GM18870 (cell line): ENCODE measurements around the gene PPP6C.
A peak's percentile ranks its signal among the peaks of the same experiment; 100 is the strongest.
"Not testable (repeated sequence)": the region's sequence is repeated elsewhere in the genome, so short reads cannot be mapped to it uniquely, and the experiment has no call there.

Experiments
- ATAC-seq: cut with Tn5 transposase; IDR thresholded peaks from one replicate; pipeline ENCODE4 v1.9.1; 2021; ENCODE audit warnings: moderate library complexity; ENCODE audit not compliant: unreplicated experiment

Gene PPP6C

GRCh38 chr9:125183054-125183453, 6.5 kb downstream of the PPP6C start:
- ATAC-seq, result no peak

GRCh38 chr9:125181756-125182155, 7.8 kb downstream of the PPP6C start:
- not testable (repeated sequence) for ATAC-seq

GRCh38 chr9:125180876-125181275, 8.7 kb downstream of the PPP6C start:
- ATAC-seq, result no peak

GRCh38 chr9:125179776-125180175, 9.8 kb downstream of the PPP6C start:
- ATAC-seq, result not testable (repeated sequence)

GRCh38 chr9:125177888-125178287, 11.7 kb downstream of the PPP6C start:
- ATAC-seq, result no peak

GRCh38 chr9:125176636-125177035, 13.0 kb downstream of the PPP6C start:
- ATAC-seq, result no peak

GRCh38 chr9:125172031-125172755, 17.4 kb downstream of the PPP6C start:
- ATAC-seq, result no peak

GRCh38 chr9:125169895-125170294, 19.7 kb downstream of the PPP6C start:
- no peak for ATAC-seq

- ATAC-seq, result no peak
These were observed 22.8 kb downstream of the PPP6C start for GRCh38 chr9:125166762-125167161.

- not testable (repeated sequence) for ATAC-seq
These were observed 26.7 kb downstream of the PPP6C start for GRCh38 chr9:125162891-125163290.

GRCh38 chr9:125161284-125161918, 28.2 kb downstream of the PPP6C start:
- ATAC-seq, result no peak

GRCh38 chr9:125160750-125161149, 28.9 kb downstream of the PPP6C start:
- ATAC-seq, result no peak

- ATAC-seq, result no peak
These were observed 33.1 kb downstream of the PPP6C start for GRCh38 chr9:125156551-125156950.

GRCh38 chr9:125153712-125154367, 35.8 kb downstream of the PPP6C start:
- no peak for ATAC-seq

GRCh38 chr9:125151730-125152129, 37.9 kb downstream of the PPP6C start:
- no peak for ATAC-seq

- ATAC-seq, result no peak
These were observed 39.0 kb downstream of the PPP6C start for GRCh38 chr9:125150349-125151245.

- no peak for ATAC-seq
These were observed 42.1 kb downstream of the PPP6C start for GRCh38 chr9:125147401-125147951.

GRCh38 chr9:125146247-125146646, 43.4 kb downstream of the PPP6C start:
- no peak for ATAC-seq

- ATAC-seq, result no peak
These were observed 44.2 kb downstream of the PPP6C start for GRCh38 chr9:125145425-125145824.

GRCh38 chr9:125143377-125144090, 46.1 kb downstream of the PPP6C start, which contains the start of gene SCAI:
TSS of gene SCAI (minus strand) at chr9:125143528. CDS start at chr9:125143437, 91 bp downstream.
- peak; percentile 93 for ATAC-seq
